Pancreas (tissue), 10 donors: ENCODE measurements around the gene ANKRD33B. TPM values are rescaled to one million over a fixed set of nuclear protein-coding genes. Genes with fewer than 3 reads are reported as not detected.

Experiments used
- ATAC-seq, 4 donors: fragments of 200-7000 bp; cut with Tn5 transposase; one replicate each; pipeline versions ENCODE4 v1.8.0 to v1.9.1; 2020; ENCODE audit warnings: mild to moderate bottlenecking in 4 of 4, moderate library complexity in 4 of 4
- DNase-seq, 6 donors: peaks; one replicate each; pipeline ENCODE4 v3.0.0-alpha.2; 2020
- FAIRE-seq: peaks from 2 replicates; lab custom pipeline; 2012; peaks lifted over from hg19 to GRCh38; lab: Jason Lieb, UNC
- H3K27ac ChIP-seq, 4 donors: fragments of 200-600 bp; sonication (generic); 1 replicate in 3 of 4; 2 replicates in 1 of 4; pipeline versions ENCODE4 v1.5.0 to v1.8.0; 2020
- H3K27me3 ChIP-seq, 4 donors: fragments of 200-600 bp; one replicate each; pipeline ENCODE4 v1.8.0; 2021
- H3K36me3 ChIP-seq, 3 donors: fragments of 200-600 bp; sonication (generic) in 1 of 3; one replicate each; pipeline versions ENCODE4 v1.5.0 to v1.8.0; 2020 to 2021
- H3K4me1 ChIP-seq, 3 donors: fragments of 200-600 bp; one replicate each; pipeline ENCODE4 v1.8.0; 2021
- H3K4me3 ChIP-seq, 4 donors: fragments of 200-600 bp; sonication (generic) in 2 of 4; one replicate each; pipeline versions ENCODE4 v1.5.0 to v1.8.0; 2020 to 2021
- H3K9me3 ChIP-seq, 4 donors: fragments of 200-600 bp; one replicate each; pipeline ENCODE4 v1.8.0; 2021
- WGBS, 2 donors: extraction: QIAGEN DNeasy Blood & Tissue Kit; methylation state at CpG; one replicate each; pipeline ENCODE4 v1.1.7; 2013; 5-methylcytosine and 5-hydroxymethylcytosine counted together
- intact Hi-C, 3 donors: fragments of 100-400 bp; cut with DNase I; formaldehyde crosslinking; loops; one replicate each; pipeline versions ENCODE4 v1.11.1 to v1.14.2; 2022
- polyA plus RNA-seq, 2 donors: library from polyadenylated mRNA; stranded (reverse); fragments of 200-250 nt; gene quantifications; one replicate each; pipeline ENCODE4 v1.2.3, GENCODE V29; 2013
- total RNA-seq, 6 donors: library from RNA; stranded (reverse); fragmentation: NEBNext Ultra II Directional in 4 of 6; extraction: Animal tissue kit (Norgen Biotek cat#: 25700) in 4 of 6; gene quantifications; one replicate each; pipeline versions ENCODE4 v1.2.1 to v1.2.4, GENCODE V29; 2021 to 2023
- TF ChIP-seq, protein P1 (sequence below), 4 donors: fragments of 200-600 bp; sonication (generic) in 3 of 4; IDR thresholded peaks; one replicate each; pipeline versions ENCODE4 v1.5.0 to v1.8.0; 2021; ENCODE audit warnings: antibody characterized with exemption in 4 of 4
- donor health status: healthy with polysubstance abuse.
- donor health status: DM: no; HTN: no; CAD: no; lungs with moderate emphysema.
- donor health status: DM: no; HTN: no; CAD: no.
- donor health status: control.
- donor health status: control.
- donor health status: Bipolar disorder and iron deficiency.
- donor health status: DM: yes; HTN: yes; CAD: no.
- donor health status: DM: no; HTN: no; CAD: no.
- donor health status: DM: no; HTN: no; CAD: no.
- donor health status: DM: yes; HTN: yes; CAD: no.

ANKRD33B gene
- total and polyA plus RNA-seq, 8 donors, result 0.57 to 2.7 (median 1.1) TPM

DNA sequence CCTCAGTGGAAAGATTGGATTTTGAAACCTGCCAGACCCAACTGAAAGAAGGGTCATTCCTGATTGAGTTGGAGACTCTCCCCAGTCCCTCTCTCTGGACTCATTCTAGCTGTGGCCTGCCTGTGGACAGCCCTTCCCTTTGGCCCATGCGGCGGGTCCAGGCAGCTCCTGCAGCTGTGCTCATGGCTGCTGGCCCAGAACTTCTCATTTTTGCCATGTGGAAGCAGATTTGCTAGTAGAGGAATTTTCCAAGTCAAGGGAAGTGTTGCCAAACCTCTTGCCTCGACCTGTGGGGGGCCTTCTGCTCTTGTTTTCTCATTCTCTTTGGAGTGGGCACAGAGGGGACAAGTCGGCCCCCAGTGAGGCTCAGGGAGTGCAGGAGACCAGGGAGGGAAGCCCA, 89.2 kb downstream of the ANKRD33B start:
- intact Hi-C loops, result no loop called here
- Histone ChIP-seq H3K36me3 (no peaks in the 10 kb centered on the region), H3K4me3 (no peak overlapping the region), H3K27me3 (peaks cover 0 to 11% (median 0%) of the 10 kb centered on the region in 4 donors), H3K27ac (no peak overlapping the region), H3K9me3 (no peaks in the 10 kb centered on the region), H3K4me1 (no peaks in the 10 kb centered on the region)
- TF ChIP-seq, protein P1, sequence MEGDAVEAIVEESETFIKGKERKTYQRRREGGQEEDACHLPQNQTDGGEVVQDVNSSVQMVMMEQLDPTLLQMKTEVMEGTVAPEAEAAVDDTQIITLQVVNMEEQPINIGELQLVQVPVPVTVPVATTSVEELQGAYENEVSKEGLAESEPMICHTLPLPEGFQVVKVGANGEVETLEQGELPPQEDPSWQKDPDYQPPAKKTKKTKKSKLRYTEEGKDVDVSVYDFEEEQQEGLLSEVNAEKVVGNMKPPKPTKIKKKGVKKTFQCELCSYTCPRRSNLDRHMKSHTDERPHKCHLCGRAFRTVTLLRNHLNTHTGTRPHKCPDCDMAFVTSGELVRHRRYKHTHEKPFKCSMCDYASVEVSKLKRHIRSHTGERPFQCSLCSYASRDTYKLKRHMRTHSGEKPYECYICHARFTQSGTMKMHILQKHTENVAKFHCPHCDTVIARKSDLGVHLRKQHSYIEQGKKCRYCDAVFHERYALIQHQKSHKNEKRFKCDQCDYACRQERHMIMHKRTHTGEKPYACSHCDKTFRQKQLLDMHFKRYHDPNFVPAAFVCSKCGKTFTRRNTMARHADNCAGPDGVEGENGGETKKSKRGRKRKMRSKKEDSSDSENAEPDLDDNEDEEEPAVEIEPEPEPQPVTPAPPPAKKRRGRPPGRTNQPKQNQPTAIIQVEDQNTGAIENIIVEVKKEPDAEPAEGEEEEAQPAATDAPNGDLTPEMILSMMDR (IDR thresholded peaks at IDR 0.05), result no peak
- FAIRE-seq (no peak), ATAC-seq (peak in 2 of 4 donors; percentile 28 to 50), DNase-seq (no peak)
- 28 to 29% methylated on average over 4 of the region's 4 CpGs for WGBS, 2 donors

DNA sequence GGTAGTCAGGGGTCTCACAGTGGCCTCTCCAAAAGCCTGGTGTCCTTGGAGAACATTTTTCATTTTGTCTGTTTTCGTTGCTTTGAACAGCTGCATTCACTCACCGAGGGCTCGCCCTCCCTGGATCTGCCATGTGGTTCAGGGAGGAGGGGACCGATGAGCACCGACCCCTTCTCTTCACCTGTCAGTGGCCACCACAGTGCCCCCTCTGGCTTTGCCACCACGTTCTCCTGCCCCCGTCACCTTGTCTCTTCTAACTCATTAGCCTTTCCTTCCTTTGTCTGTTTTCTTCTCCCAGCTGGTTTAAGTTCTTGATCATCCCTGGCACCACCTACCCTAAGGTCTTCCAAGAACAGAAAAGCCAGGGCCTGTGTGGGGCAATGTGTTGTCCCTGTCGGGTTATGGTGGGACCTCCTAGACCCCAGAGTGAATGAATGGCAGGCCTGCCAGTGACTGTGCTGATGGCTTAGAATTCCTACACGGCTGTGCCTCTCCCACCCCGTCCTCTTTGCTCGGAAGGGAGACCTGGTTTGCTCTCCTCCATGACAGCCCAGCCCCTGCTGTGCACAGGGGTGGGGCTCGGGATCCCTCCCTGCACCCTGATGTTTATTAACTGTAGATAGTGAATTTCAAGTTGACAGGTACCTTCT, 90.0 kb downstream of the ANKRD33B start:
- no peak overlapping the region for H3K4me3 ChIP-seq
- no peaks in the 10 kb centered on the region for H3K4me1 ChIP-seq
- FAIRE-seq, result no peak
- H3K27me3 ChIP-seq, result peaks cover 0 to 11% (median 0%) of the 10 kb centered on the region in 4 donors
- H3K9me3 ChIP-seq, result no peaks in the 10 kb centered on the region
- 77 to 82% methylated on average over 12 of the region's 12 CpGs for WGBS, 2 donors
- intact Hi-C loops, result no loop called here
- no peaks in the 10 kb centered on the region for H3K36me3 ChIP-seq
- DNase-seq, result no peak
- TF ChIP-seq, protein P1 (IDR thresholded peaks at IDR 0.05), result no peak
- no peak overlapping the region for H3K27ac ChIP-seq
- no peak for ATAC-seq

DNA sequence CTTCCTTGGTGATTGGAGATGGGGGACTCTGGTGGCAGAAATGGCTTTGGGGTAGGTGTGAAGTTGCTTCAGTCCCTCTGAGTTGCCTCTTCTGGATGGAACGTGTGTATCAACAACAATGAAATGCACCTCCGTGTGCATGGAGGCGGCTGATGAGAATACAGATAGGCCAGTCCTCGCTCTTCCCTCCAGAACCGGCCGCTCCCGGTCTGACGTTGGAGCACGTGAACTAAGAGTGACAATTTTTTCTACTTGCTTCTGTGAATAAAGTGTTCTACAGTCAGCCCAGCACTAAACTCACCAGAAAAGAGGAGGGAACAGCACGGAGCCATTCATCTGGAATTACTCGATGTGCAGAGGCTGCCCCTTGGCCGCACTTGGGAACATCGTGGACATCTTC, 90.7 kb downstream of the ANKRD33B start:
- Histone ChIP-seq H3K36me3 (no peaks in the 10 kb centered on the region), H3K27me3 (peaks cover 0 to 5% (median 0%) of the 10 kb centered on the region in 4 donors), H3K9me3 (no peaks in the 10 kb centered on the region), H3K4me1 (no peaks in the 10 kb centered on the region), H3K4me3 (no peak overlapping the region), H3K27ac (no peak overlapping the region)
- TF ChIP-seq, protein P1 (IDR thresholded peaks at IDR 0.05), result no peak
- 86 to 91% methylated on average over 13 of the region's 13 CpGs for WGBS, 2 donors
- intact Hi-C loops, result no loop called here
- ATAC-seq (no peak), DNase-seq (no peak), FAIRE-seq (no peak)

DNA sequence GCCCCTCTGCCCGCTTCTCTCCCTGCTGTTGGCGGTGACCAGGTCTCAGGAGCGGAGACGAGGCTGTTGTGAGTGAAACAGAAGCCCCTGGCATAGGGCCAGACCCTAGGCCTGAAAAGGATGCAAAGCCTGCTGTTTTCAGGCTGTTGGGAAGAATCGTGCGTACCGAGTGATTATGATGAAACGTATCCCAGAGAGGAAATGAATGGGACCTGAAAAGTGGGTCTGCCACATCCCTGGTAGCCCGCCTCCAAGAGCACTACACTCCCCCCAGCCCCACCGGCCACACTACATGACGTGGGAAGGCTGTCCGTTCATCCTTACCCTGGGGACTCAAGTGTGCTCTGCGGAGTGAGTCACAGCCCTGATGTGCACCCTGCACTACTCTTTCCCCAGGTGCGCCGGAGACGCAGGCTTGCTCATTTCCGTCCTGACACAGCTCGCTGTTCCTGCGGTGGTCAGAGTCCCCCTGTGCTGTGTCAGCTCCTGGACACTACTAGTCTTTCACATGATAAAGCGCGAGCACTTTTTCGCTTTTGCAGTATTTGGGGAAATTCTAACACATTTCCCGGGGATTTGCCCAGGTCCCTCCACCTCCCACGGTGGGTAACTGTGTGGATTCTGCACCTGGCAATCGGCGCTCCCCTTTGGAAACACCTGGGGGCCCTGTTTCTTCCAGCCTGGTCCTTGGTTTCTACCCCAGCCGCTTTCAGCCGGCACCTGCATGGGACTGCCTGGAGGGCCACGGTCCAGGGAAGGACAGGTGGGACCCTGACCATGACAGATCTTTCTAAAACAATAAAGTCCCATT, 91.5 kb downstream of the ANKRD33B start:
- TF ChIP-seq, protein P1 (IDR thresholded peaks at IDR 0.05), result no peak
- ATAC-seq, result no peak

More for the DNA sequence above, 91.5 kb downstream of the ANKRD33B start:
- intact Hi-C loops, result no loop called here
- no peaks in the 10 kb centered on the region for H3K27me3 ChIP-seq
- no peaks in the 10 kb centered on the region for H3K9me3 ChIP-seq
- no peak for FAIRE-seq
- DNase-seq, result no peak
- H3K27ac ChIP-seq, result no peak overlapping the region
- no peaks in the 10 kb centered on the region for H3K4me1 ChIP-seq
- H3K4me3 ChIP-seq, result no peak overlapping the region
- no peaks in the 10 kb centered on the region for H3K36me3 ChIP-seq
- 81 to 84% methylated on average over 29 of the region's 29 CpGs for WGBS, 2 donors
